Stimulated activated effector memory CD8-positive, alpha-beta T cell treated with anti-CD3 and anti-CD28 coated beads, Interleukin-12 subunit alpha, Interleukin-12 subunit beta, amount 100 ng/mL, for 72 hours (primary cell): ENCODE measurements around the gene MYO5B.

ENCODE experiments used
- ATAC-seq: fragments of 150-1000 bp; cut with Tn5 transposase; 2 replicates; pipeline ENCODE4 v1.10.0; 2021
- DNase-seq, 2 donors: peaks; one replicate each; pipeline ENCODE4 v3.0.0; 2021 to 2022; ENCODE audit warnings: low spot score in 2 of 2
- H3K27ac Mint-ChIP-seq: one replicate; pipeline ENCODE4 v1.8.0; 2022; ENCODE audit warnings: mild to moderate bottlenecking, mixed read lengths
- H3K36me3 Mint-ChIP-seq: one replicate; pipeline ENCODE4 v1.8.0; 2022; ENCODE audit warnings: mild to moderate bottlenecking, mixed read lengths
- H3K4me1 Mint-ChIP-seq: one replicate; pipeline ENCODE4 v1.8.0; 2022; ENCODE audit warnings: mixed read lengths
- H3K4me3 Mint-ChIP-seq: one replicate; pipeline ENCODE4 v1.8.0; 2022; ENCODE audit warnings: mild to moderate bottlenecking, mixed read lengths
- H3K9me3 Mint-ChIP-seq: one replicate; pipeline ENCODE4 v1.8.0; 2022; ENCODE audit warnings: mixed read lengths

MYO5B gene

GRCh38 chr18:49976795-49977560 lies 218.0 kb downstream of the MYO5B start:
- H3K9me3 Mint-ChIP-seq, result no peaks in the 10 kb centered on the region
- DNase-seq, result no peak
- H3K27ac Mint-ChIP-seq, result no peak overlapping the region
- no peak for ATAC-seq
- no peak overlapping the region for H3K4me3 Mint-ChIP-seq
- H3K4me1 Mint-ChIP-seq, result no peaks in the 10 kb centered on the region
- H3K36me3 Mint-ChIP-seq, result no peaks in the 10 kb centered on the region

- Mint-ChIP-seq H3K9me3 (no peaks in the 10 kb centered on the region), H3K4me3 (no peak overlapping the region), H3K36me3 (no peaks in the 10 kb centered on the region), H3K4me1 (no peaks in the 10 kb centered on the region), H3K27ac (no peak overlapping the region)
- DNase-seq, result no peak
- ATAC-seq, result no peak
These were observed 218.9 kb downstream of the MYO5B start for GRCh38 chr18:49976001-49976400.

GRCh38 chr18:49974079-49974478 lies 220.9 kb downstream of the MYO5B start:
- Mint-ChIP-seq H3K27ac (no peak overlapping the region), H3K36me3 (no peaks in the 10 kb centered on the region), H3K9me3 (no peaks in the 10 kb centered on the region), H3K4me1 (no peaks in the 10 kb centered on the region), H3K4me3 (no peak overlapping the region)
- DNase-seq, result no peak
- ATAC-seq, result no peak

- no peak for ATAC-seq
- no peaks in the 10 kb centered on the region for H3K4me1 Mint-ChIP-seq
These were observed 221.4 kb downstream of the MYO5B start for GRCh38 chr18:49973592-49973991.

GRCh38 chr18:49972535-49972934 lies 222.4 kb downstream of the MYO5B start:
- Mint-ChIP-seq H3K4me1 (no peaks in the 10 kb centered on the region), H3K36me3 (no peaks in the 10 kb centered on the region), H3K27ac (no peak overlapping the region), H3K4me3 (no peak overlapping the region), H3K9me3 (no peaks in the 10 kb centered on the region)
- DNase-seq, result no peak
- ATAC-seq, result no peak

More at GRCh38 chr18:49973592-49973991, 221.4 kb downstream of the MYO5B start:
- H3K4me3 Mint-ChIP-seq, result no peak overlapping the region
- no peak for DNase-seq
- no peak overlapping the region for H3K27ac Mint-ChIP-seq
- no peaks in the 10 kb centered on the region for H3K9me3 Mint-ChIP-seq
- no peaks in the 10 kb centered on the region for H3K36me3 Mint-ChIP-seq

- no peaks in the 10 kb centered on the region for H3K9me3 Mint-ChIP-seq
- DNase-seq (no peak), ATAC-seq (no peak)
- no peaks in the 10 kb centered on the region for H3K36me3 Mint-ChIP-seq
- no peaks in the 10 kb centered on the region for H3K4me1 Mint-ChIP-seq
- H3K27ac Mint-ChIP-seq, result no peak overlapping the region
- no peak overlapping the region for H3K4me3 Mint-ChIP-seq
These were observed 223.5 kb downstream of the MYO5B start for GRCh38 chr18:49971462-49971861.

- H3K9me3 Mint-ChIP-seq, result no peaks in the 10 kb centered on the region
- H3K36me3 Mint-ChIP-seq, result no peaks in the 10 kb centered on the region
- DNase-seq (no peak), ATAC-seq (no peak)
- no peak overlapping the region for H3K4me3 Mint-ChIP-seq
- no peaks in the 10 kb centered on the region for H3K4me1 Mint-ChIP-seq
- H3K27ac Mint-ChIP-seq, result no peak overlapping the region
These were observed 224.6 kb downstream of the MYO5B start for GRCh38 chr18:49970319-49970718.

- H3K27ac Mint-ChIP-seq, result no peak overlapping the region
- no peaks in the 10 kb centered on the region for H3K4me1 Mint-ChIP-seq
- H3K9me3 Mint-ChIP-seq, result no peaks in the 10 kb centered on the region
- H3K36me3 Mint-ChIP-seq, result no peaks in the 10 kb centered on the region
- ATAC-seq (no peak), DNase-seq (no peak)
- H3K4me3 Mint-ChIP-seq, result no peak overlapping the region
These were observed 226.2 kb downstream of the MYO5B start for GRCh38 chr18:49968644-49969309.

GRCh38 chr18:49967636-49968313 lies 227.2 kb downstream of the MYO5B start:
- no peaks in the 10 kb centered on the region for H3K4me1 Mint-ChIP-seq
- H3K9me3 Mint-ChIP-seq, result no peaks in the 10 kb centered on the region
- ATAC-seq (no peak), DNase-seq (no peak)
- no peak overlapping the region for H3K4me3 Mint-ChIP-seq
- no peaks in the 10 kb centered on the region for H3K36me3 Mint-ChIP-seq
- no peak overlapping the region for H3K27ac Mint-ChIP-seq

- DNase-seq (no peak), ATAC-seq (no peak)
- no peak overlapping the region for H3K27ac Mint-ChIP-seq
- no peaks in the 10 kb centered on the region for H3K4me1 Mint-ChIP-seq
- no peak overlapping the region for H3K4me3 Mint-ChIP-seq
- no peaks in the 10 kb centered on the region for H3K9me3 Mint-ChIP-seq
- H3K36me3 Mint-ChIP-seq, result no peaks in the 10 kb centered on the region
These were observed 227.8 kb downstream of the MYO5B start for GRCh38 chr18:49967171-49967570.

DNA sequence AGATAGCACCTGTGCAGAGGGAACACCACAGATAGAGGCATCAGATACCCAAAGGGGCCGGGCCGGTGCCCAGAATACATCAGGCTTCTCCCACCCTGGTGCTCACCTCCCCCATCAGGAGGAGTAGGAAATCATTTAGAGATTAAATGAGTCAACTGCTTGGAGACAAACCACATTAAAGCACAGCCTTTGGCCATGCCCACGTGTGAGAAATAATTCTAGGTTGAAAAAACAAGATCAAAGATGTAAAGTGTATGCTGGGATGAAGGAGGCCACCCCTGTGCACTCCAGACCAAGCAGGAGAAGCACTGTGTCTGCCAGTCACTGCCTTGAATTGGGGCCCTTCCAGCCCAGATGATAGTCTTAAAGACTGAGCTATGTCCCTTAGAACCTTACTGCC lies 228.9 kb downstream of the MYO5B start:
- Mint-ChIP-seq H3K9me3 (no peaks in the 10 kb centered on the region), H3K36me3 (no peaks in the 10 kb centered on the region), H3K4me1 (no peaks in the 10 kb centered on the region), H3K27ac (no peak overlapping the region), H3K4me3 (no peak overlapping the region)
- DNase-seq (no peak), ATAC-seq (peak; percentile 9)

GRCh38 chr18:49963217-49963616 lies 231.7 kb downstream of the MYO5B start:
- no peak overlapping the region for H3K4me3 Mint-ChIP-seq
- no peak overlapping the region for H3K27ac Mint-ChIP-seq
- H3K9me3 Mint-ChIP-seq, result no peaks in the 10 kb centered on the region
- ATAC-seq (no peak), DNase-seq (no peak)
- H3K4me1 Mint-ChIP-seq, result peaks cover 12% of the 10 kb centered on the region
- no peaks in the 10 kb centered on the region for H3K36me3 Mint-ChIP-seq

GRCh38 chr18:49961271-49961670 lies 233.7 kb downstream of the MYO5B start:
- peaks cover 14% of the 10 kb centered on the region for H3K4me1 Mint-ChIP-seq
- ATAC-seq, result no peak
- no peaks in the 10 kb centered on the region for H3K9me3 Mint-ChIP-seq
- no peak overlapping the region for H3K27ac Mint-ChIP-seq
- H3K4me3 Mint-ChIP-seq, result no peak overlapping the region
- DNase-seq, result no peak
- H3K36me3 Mint-ChIP-seq, result no peaks in the 10 kb centered on the region

GRCh38 chr18:49960376-49960775 lies 234.6 kb downstream of the MYO5B start:
- Mint-ChIP-seq H3K4me3 (no peak overlapping the region), H3K9me3 (no peaks in the 10 kb centered on the region), H3K27ac (no peak overlapping the region)

DNA sequence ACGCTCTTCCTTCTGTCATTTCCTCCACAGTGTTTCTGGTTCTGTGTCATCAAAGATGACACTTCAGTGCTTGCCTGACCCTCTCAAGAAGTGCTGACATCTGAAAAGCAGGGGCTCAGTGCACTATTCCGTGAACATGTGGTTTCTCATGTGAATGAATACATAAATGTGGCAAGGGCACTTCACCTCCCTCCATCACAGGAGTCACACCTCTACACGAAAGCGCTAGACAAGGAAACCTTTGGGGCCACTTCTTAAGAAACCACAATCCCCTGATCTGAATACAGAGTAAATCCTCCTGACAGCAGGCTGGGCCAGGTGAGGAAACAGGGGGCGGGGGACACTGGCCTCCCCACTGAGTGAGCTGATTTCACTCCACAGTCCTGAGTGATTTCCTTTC lies 235.8 kb downstream of the MYO5B start:
- DNase-seq (peak in 1 of 2 donors; percentile 63), ATAC-seq (peak; percentile 91)
- Mint-ChIP-seq H3K4me1 (peaks cover 14% of the 10 kb centered on the region), H3K36me3 (no peaks in the 10 kb centered on the region), H3K4me3 (no peak overlapping the region), H3K27ac (peak overlapping the region; percentile 8), H3K9me3 (no peaks in the 10 kb centered on the region)

More at GRCh38 chr18:49960376-49960775, 234.6 kb downstream of the MYO5B start:
- no peaks in the 10 kb centered on the region for H3K36me3 Mint-ChIP-seq
- peaks cover 14% of the 10 kb centered on the region for H3K4me1 Mint-ChIP-seq
- DNase-seq (no peak), ATAC-seq (no peak)

GRCh38 chr18:49955263-49955662 lies 239.7 kb downstream of the MYO5B start:
- Mint-ChIP-seq H3K4me3 (no peak overlapping the region), H3K27ac (no peak overlapping the region), H3K4me1 (peaks cover 16% of the 10 kb centered on the region), H3K9me3 (no peaks in the 10 kb centered on the region), H3K36me3 (no peaks in the 10 kb centered on the region)
- DNase-seq (no peak), ATAC-seq (no peak)
